ENCODE results near the gene MYO16. TPM values are rescaled to one million over a fixed set of nuclear protein-coding genes. Genes with fewer than 3 reads are reported as not detected.

MYO16 gene
- total RNA-seq, 1 donor from 2014 or later: 2.3 TPM

DNA sequence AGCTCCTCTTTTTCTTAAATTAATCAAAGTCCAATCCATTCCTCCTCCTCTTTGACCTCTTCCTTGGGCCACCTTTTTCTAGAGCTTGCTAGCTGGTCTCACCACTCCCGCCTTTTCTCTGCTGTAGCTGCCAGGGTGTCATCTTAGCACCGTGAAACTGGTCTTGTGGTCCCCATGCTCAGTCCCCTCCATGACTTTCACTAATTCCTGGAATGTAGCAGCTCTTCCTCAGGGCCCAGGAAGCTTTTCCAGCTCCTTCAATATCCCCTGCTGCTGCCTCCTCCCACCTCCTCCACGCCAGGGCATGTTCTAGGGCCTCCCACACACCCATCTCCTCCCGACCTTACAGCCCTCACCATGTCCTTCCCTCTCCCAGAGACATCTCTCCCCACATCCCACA, 222.2 kb downstream of the MYO16 start:
- DNase-seq (ENCODE audit: low spot score, unreplicated experiment): no peak
- TF ChIP-seq, protein P1, sequence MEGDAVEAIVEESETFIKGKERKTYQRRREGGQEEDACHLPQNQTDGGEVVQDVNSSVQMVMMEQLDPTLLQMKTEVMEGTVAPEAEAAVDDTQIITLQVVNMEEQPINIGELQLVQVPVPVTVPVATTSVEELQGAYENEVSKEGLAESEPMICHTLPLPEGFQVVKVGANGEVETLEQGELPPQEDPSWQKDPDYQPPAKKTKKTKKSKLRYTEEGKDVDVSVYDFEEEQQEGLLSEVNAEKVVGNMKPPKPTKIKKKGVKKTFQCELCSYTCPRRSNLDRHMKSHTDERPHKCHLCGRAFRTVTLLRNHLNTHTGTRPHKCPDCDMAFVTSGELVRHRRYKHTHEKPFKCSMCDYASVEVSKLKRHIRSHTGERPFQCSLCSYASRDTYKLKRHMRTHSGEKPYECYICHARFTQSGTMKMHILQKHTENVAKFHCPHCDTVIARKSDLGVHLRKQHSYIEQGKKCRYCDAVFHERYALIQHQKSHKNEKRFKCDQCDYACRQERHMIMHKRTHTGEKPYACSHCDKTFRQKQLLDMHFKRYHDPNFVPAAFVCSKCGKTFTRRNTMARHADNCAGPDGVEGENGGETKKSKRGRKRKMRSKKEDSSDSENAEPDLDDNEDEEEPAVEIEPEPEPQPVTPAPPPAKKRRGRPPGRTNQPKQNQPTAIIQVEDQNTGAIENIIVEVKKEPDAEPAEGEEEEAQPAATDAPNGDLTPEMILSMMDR (IDR thresholded peaks at IDR 0.05; ENCODE audit: unreplicated experiment): no peak
- H3K27me3 Mint-ChIP-seq: no peaks in the 10 kb centered on the region
- peaks cover 7% of the 10 kb centered on the region for H3K4me1 Mint-ChIP-seq (ENCODE audit: low read depth)
- no peak overlapping the region for H3K27ac Mint-ChIP-seq
- no peak overlapping the region for H3K4me3 Mint-ChIP-seq (ENCODE audit: low read depth)
- H3K9me3 Mint-ChIP-seq (ENCODE audit: low read depth): peaks cover under 1% of the 10 kb centered on the region
- no peaks in the 10 kb centered on the region for H3K36me3 Mint-ChIP-seq (ENCODE audit: insufficient read depth)

- H3K4me3 Mint-ChIP-seq (ENCODE audit: low read depth): no peak overlapping the region
- no peak for DNase-seq (ENCODE audit: low spot score, unreplicated experiment)
- H3K4me1 Mint-ChIP-seq (ENCODE audit: low read depth): peaks cover 7% of the 10 kb centered on the region
- no peaks in the 10 kb centered on the region for H3K27me3 Mint-ChIP-seq
- H3K9me3 Mint-ChIP-seq (ENCODE audit: low read depth): peaks cover 7% of the 10 kb centered on the region
- no peaks in the 10 kb centered on the region for H3K36me3 Mint-ChIP-seq (ENCODE audit: insufficient read depth)
- TF ChIP-seq, protein P1 (IDR thresholded peaks at IDR 0.05; ENCODE audit: unreplicated experiment): no peak
- no peak overlapping the region for H3K27ac Mint-ChIP-seq
These were observed 223.6 kb downstream of the MYO16 start for GRCh38 chr13:108853031-108853430.

DNA sequence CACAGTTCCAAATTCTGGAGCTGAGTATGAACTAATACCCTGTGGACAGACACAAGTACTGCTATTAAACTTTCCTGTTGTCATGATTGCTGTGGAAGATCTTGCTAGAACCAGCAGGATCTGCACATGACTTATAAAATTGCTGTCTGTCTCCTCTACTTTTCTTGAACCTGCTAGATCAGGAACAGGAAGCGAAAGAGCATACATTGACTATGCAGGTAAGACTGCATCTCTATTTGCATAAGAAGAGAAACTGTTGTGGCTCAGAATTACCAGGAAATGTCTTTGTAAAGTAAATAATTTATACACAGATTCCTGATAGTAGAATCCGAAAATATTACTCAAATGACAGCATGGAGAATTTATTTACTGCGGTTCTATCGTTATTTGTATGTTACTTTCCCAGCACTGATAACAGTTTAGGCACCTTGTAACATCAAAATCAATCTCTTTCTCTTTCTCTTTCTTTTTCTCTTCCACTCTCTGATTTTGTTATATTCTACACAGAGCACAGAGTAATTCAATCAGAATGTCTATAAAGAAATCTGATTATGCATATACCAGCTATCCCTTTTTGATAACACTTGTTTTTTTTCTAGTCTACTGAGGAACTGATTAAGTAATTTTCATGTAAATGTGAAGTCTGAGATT, 226.5 kb downstream of the MYO16 start:
- TF ChIP-seq, protein P1 (IDR thresholded peaks at IDR 0.05; ENCODE audit: unreplicated experiment): no peak
- peaks cover 7% of the 10 kb centered on the region for H3K4me1 Mint-ChIP-seq (ENCODE audit: low read depth)
- H3K27me3 Mint-ChIP-seq: no peaks in the 10 kb centered on the region
- no peak for DNase-seq (ENCODE audit: low spot score, unreplicated experiment)
- no peaks in the 10 kb centered on the region for H3K36me3 Mint-ChIP-seq (ENCODE audit: insufficient read depth)
- H3K9me3 Mint-ChIP-seq (ENCODE audit: low read depth): peaks cover 10% of the 10 kb centered on the region
- H3K4me3 Mint-ChIP-seq (ENCODE audit: low read depth): no peak overlapping the region
- no peak overlapping the region for H3K27ac Mint-ChIP-seq

DNA sequence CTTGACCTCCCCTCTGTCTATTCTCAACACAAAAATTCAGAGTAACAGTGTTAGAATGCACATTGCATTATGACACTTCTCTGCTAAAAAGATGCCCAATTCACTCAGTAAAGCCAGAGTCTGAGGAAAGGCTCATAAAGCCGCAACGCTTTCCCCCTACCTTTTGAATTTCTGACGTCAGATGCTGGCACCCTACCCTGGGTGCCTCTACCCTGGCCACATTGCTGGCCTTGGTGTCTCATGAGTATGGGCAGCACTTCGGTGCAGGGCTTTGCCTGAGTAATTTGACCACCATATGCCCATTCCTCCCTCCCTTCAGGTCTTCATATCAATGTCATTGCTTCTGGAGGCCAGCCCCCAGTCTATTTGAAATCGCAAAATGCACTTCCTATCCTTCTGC, 229.3 kb downstream of the MYO16 start:
- Mint-ChIP-seq H3K4me1 (ENCODE audit: low read depth) (peaks cover 7% of the 10 kb centered on the region), H3K4me3 (ENCODE audit: low read depth) (no peak overlapping the region), H3K27ac (no peak overlapping the region), H3K27me3 (no peaks in the 10 kb centered on the region), H3K9me3 (ENCODE audit: low read depth) (peaks cover 10% of the 10 kb centered on the region), H3K36me3 (ENCODE audit: insufficient read depth) (no peaks in the 10 kb centered on the region)
- TF ChIP-seq, protein P1 (IDR thresholded peaks at IDR 0.05; ENCODE audit: unreplicated experiment): no peak
- DNase-seq (ENCODE audit: low spot score, unreplicated experiment): no peak

- Mint-ChIP-seq H3K27me3 (no peaks in the 10 kb centered on the region), H3K27ac (no peak overlapping the region), H3K4me1 (ENCODE audit: low read depth) (peaks cover 7% of the 10 kb centered on the region), H3K9me3 (ENCODE audit: low read depth) (peaks cover 10% of the 10 kb centered on the region), H3K4me3 (ENCODE audit: low read depth) (no peak overlapping the region), H3K36me3 (ENCODE audit: insufficient read depth) (no peaks in the 10 kb centered on the region)
- no peak for DNase-seq (ENCODE audit: low spot score, unreplicated experiment)
- TF ChIP-seq, protein P1 (IDR thresholded peaks at IDR 0.05; ENCODE audit: unreplicated experiment): no peak
These were observed 230.0 kb downstream of the MYO16 start for GRCh38 chr13:108859197-108860012.

Data from progenitor cell of endocrine pancreas (in vitro differentiated cells).